Stomach (tissue), 9 donors: ENCODE measurements around the gene PTPRG. TPM values are rescaled to one million over a fixed set of nuclear protein-coding genes. Genes with fewer than 3 reads are reported as not detected.

Source experiments
- DNase-seq, 2 donors: peaks; one replicate each; pipeline versions ENCODE4 v3.0.0 to v3.0.0-alpha.2; 2013 to 2019
- H3K27ac ChIP-seq, 5 donors: fragments of 200-600 bp in 4 of 5; sonication (generic) in 4 of 5; one replicate each; pipeline ENCODE4 v1.5.1; 2013 to 2019; ENCODE audit warnings: mild to moderate bottlenecking in 1 of 5, moderate library complexity in 1 of 5
- H3K27me3 ChIP-seq, 3 donors: fragments of 200-600 bp; sonication (generic); one replicate each; pipeline ENCODE4 v1.5.1; 2017 to 2019; ENCODE audit warnings: mixed run types in 1 of 3
- H3K36me3 ChIP-seq, 4 donors: fragments of 200-600 bp; sonication (generic); 1 replicate in 3 of 4; 2 replicates in 1 of 4; pipeline ENCODE4 v1.5.1; 2016 to 2019
- H3K4me1 ChIP-seq, 4 donors: fragments of 200-600 bp; sonication (generic); one replicate each; pipeline ENCODE4 v1.5.1; 2016 to 2019
- H3K4me3 ChIP-seq, 4 donors: fragments of 200-600 bp; sonication (generic) in 3 of 4; one replicate each; pipeline ENCODE4 v1.5.1; 2016 to 2019; ENCODE audit warnings: mild to moderate bottlenecking in 1 of 4
- H3K9me3 ChIP-seq, 4 donors: fragments of 200-600 bp; sonication (generic); one replicate each; pipeline ENCODE4 v1.5.1; 2016 to 2019
- EP300 ChIP-seq: sonication (generic); formaldehyde crosslinking; IDR thresholded peaks from one replicate; pipeline ENCODE4 v1.6.1; 2017; ENCODE audit warnings: antibody characterized with exemption
- POLR2A ChIP-seq, 4 donors: fragments of 450-650 bp; IDR thresholded peaks; one replicate each; pipeline ENCODE4 v1.6.1; 2016; ENCODE audit warnings: antibody characterized with exemption in 4 of 4, control low read depth in 2 of 4, mild to moderate bottlenecking in 1 of 4, moderate library complexity in 1 of 4
- POLR2AphosphoS5 ChIP-seq, 3 donors: sonication (generic); formaldehyde crosslinking; IDR thresholded peaks; one replicate each; pipeline ENCODE4 v1.6.1; 2016; ENCODE audit warnings: antibody characterized with exemption in 3 of 3
- WGBS, 5 donors: extraction: QIAGEN DNeasy Blood & Tissue Kit in 3 of 5; methylation state at CpG; one replicate each; pipeline versions ENCODE4 v1.1.5 to v1.1.7; 2013 to 2018; 5-methylcytosine and 5-hydroxymethylcytosine counted together
- intact Hi-C: fragments of 100-400 bp; cut with DNase I; formaldehyde crosslinking; loops from one replicate; pipeline ENCODE4 v1.15.1; 2023; ENCODE audit warnings: low total_unique reads
- polyA plus RNA-seq, 3 donors: library from polyadenylated mRNA; stranded (reverse); fragments of 200-250 nt; gene quantifications; one replicate each; pipeline ENCODE4 v1.2.3, GENCODE V29; 2013
- total RNA-seq, 5 donors: library from RNA; depleted of rRNA; stranded (reverse); fragments of >200 nt; gene quantifications; one replicate each; pipeline versions ENCODE4 v1.1.0 to v1.2.3, GENCODE V29; 2014 to 2016
- TF ChIP-seq, protein P1 (sequence below), 7 experiments: fragments of 450-650 bp in 4 of 7; fragments of 200-600 bp in 3 of 7; sonication (generic) in 3 of 7; IDR thresholded peaks; one replicate each; pipeline ENCODE4 v1.5.1; 2016 to 2019; ENCODE audit warnings: antibody characterized with exemption in 7 of 7, control low read depth in 2 of 7, mild to moderate bottlenecking in 1 of 7
- donor health status: healthy with polysubstance abuse.
- donor health status: Bipolar disorder and iron deficiency.
- donor health status: healthy.

The PTPRG gene
- total and polyA plus RNA-seq, 8 donors, result 2.4 to 96.0 (median 22.0) TPM

DNA sequence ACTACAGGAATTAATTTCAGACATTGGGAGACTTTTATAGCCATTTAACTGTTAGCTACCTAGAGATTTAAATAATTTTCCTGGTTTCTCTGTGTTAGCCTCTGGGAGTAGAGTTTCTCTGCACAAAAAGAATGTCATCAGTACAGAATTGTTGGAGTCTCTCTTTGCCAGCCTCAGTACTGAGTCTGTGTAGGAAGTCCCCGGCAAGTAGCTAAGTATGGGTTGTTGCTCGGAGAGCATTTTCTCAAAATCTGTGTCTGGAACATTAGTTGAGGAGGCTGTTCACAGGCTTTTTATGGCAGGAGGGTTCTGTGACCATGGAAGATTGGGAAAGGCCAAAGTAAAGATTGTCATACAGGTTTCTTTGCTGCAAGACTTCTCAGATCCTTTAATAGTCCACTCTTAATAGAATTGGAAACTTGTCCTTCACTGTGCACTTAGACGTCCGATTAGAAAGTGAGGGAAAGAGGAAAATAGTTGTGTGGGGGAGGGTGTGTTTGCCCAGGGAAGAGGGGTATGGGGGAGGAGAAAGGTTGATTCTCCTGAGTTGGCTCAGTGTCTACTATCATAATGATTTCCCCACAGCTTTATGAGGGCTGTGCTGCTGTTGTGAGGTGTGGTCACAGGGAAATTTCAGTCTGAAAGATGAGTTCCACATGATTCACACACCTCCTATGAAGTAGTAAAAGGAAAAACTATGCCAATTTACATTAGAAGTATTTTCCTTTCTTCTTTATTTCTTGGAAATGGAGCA is 207.1 kb downstream of the PTPRG start:
- intact Hi-C loops, result no loop called here
- 75 to 86% (median 82%) methylated on average over 4 of the region's 4 CpGs for WGBS, 5 donors
- no peak overlapping the region for H3K4me3 ChIP-seq
- TF ChIP-seq POLR2A (IDR thresholded peaks at IDR 0.05) (no peak), POLR2AphosphoS5 (IDR thresholded peaks at IDR 0.05) (no peak), EP300 (no peak)
- TF ChIP-seq, protein P1, sequence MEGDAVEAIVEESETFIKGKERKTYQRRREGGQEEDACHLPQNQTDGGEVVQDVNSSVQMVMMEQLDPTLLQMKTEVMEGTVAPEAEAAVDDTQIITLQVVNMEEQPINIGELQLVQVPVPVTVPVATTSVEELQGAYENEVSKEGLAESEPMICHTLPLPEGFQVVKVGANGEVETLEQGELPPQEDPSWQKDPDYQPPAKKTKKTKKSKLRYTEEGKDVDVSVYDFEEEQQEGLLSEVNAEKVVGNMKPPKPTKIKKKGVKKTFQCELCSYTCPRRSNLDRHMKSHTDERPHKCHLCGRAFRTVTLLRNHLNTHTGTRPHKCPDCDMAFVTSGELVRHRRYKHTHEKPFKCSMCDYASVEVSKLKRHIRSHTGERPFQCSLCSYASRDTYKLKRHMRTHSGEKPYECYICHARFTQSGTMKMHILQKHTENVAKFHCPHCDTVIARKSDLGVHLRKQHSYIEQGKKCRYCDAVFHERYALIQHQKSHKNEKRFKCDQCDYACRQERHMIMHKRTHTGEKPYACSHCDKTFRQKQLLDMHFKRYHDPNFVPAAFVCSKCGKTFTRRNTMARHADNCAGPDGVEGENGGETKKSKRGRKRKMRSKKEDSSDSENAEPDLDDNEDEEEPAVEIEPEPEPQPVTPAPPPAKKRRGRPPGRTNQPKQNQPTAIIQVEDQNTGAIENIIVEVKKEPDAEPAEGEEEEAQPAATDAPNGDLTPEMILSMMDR (IDR thresholded peaks at IDR 0.05), result no peak
- no peaks in the 10 kb centered on the region for H3K27me3 ChIP-seq
- no peaks in the 10 kb centered on the region for H3K4me1 ChIP-seq
- H3K27ac ChIP-seq, result no peak overlapping the region
- no peaks in the 10 kb centered on the region for H3K36me3 ChIP-seq
- DNase-seq, result no peak
- H3K9me3 ChIP-seq, result no peaks in the 10 kb centered on the region

DNA sequence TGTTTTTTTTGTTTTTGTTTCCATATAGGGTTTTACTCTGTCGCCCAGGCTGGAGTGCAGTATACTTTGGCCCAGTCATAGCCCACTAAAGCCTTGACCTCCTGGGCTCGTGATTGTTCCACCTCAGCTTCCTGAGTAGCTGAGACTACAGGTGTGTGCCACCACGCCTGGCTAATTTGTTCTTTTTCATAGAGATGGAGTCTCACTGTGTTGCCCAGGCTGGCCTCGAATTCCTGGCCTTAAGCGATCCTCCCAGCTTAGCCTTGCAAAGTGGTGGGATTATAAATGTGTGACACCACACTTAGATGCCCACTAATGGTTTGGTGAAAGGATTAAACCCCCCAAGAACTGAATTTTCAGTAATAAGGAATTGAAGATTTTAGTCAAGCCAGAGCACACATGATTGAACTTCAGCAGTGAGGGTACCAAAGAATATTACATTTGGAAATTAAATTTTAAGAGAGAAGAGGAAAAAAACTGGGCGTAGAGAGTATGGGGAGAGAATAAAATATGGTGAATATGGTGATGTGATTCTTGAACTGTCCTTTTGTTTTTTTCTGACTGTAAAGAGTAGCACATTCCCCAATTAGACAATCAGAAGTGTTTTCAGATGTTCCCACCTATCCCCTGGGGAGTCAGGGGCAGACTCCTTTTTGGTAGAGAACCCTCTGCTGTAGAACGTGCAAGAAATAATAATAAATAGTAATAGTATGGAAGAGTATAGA is 208.1 kb downstream of the PTPRG start:
- peaks cover 0 to 2% (median under 1%) of the 10 kb centered on the region in 4 donors for H3K4me1 ChIP-seq
- no peaks in the 10 kb centered on the region for H3K9me3 ChIP-seq
- TF ChIP-seq POLR2AphosphoS5 (IDR thresholded peaks at IDR 0.05), result no peak
- TF ChIP-seq, protein P1 (IDR thresholded peaks at IDR 0.05), result no peak
- TF ChIP-seq POLR2A (IDR thresholded peaks at IDR 0.05), result no peak
- TF ChIP-seq EP300, result no peak
- 88 to 97% (median 91%) methylated on average over 7 of the region's 7 CpGs for WGBS, 5 donors
- H3K27ac ChIP-seq, result no peak overlapping the region
- H3K4me3 ChIP-seq, result no peak overlapping the region
- intact Hi-C loops, result no loop called here
- no peaks in the 10 kb centered on the region for H3K27me3 ChIP-seq
- no peak for DNase-seq
- H3K36me3 ChIP-seq, result no peaks in the 10 kb centered on the region

DNA sequence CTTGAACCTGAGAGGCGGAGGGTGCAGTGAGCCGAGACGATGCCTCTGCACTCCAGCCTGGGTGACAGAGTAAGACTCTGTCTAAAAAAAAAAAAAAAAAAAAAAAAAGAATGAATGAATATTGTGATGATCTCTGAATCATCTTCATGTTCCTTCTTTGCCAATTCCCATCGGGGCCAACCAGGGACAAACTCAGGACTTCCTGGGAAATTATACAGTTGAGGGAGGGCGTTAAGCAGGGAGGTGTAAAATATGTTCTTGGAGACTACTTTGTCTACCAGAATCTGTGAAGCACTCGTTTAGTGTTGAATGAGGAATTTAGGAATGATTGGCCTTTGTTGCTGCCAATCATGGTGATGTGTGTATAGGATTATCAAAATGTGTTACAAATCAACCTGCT is 210.6 kb downstream of the PTPRG start:
- WGBS, 5 donors, result 84 to 94% (median 88%) methylated on average over 6 of the region's 6 CpGs

DNA sequence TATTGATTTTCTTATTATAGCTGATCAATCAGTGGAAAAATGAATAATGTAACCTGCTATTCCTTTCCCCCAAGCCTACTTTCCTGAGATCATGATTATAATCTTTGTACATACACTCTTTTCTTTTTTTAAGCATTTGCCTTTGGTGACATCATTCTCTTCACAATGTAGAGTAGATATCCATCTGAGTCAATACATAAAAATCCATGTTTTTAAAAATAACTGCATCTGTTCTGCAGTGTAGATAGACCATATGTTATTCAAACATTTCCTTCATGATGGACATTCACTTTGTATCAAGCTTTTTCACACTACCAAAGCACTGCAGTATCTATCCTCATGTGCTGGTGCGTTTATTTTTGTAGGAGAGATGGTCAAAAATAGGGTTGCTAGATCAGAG is 211.1 kb downstream of the PTPRG start:
- Histone ChIP-seq H3K4me3 (no peak overlapping the region), H3K4me1 (peaks cover 0 to 7% (median 3%) of the 10 kb centered on the region in 4 donors), H3K9me3 (no peaks in the 10 kb centered on the region), H3K27ac (no peak overlapping the region), H3K27me3 (no peaks in the 10 kb centered on the region), H3K36me3 (no peaks in the 10 kb centered on the region)
- DNase-seq, result no peak
- intact Hi-C loops, result no loop called here
- WGBS, 5 donors, result 89 to 94% (median 91%) methylated on average over 1 of the region's 1 CpG
- TF ChIP-seq EP300 (no peak), POLR2A (IDR thresholded peaks at IDR 0.05) (no peak), POLR2AphosphoS5 (IDR thresholded peaks at IDR 0.05) (no peak)
- TF ChIP-seq, protein P1 (IDR thresholded peaks at IDR 0.05), result no peak

More for the DNA sequence above, 210.6 kb downstream of the PTPRG start:
- Histone ChIP-seq H3K4me3 (no peak overlapping the region), H3K27ac (no peak overlapping the region), H3K27me3 (no peaks in the 10 kb centered on the region), H3K36me3 (no peaks in the 10 kb centered on the region), H3K4me1 (peaks cover 0 to 7% (median 3%) of the 10 kb centered on the region in 4 donors), H3K9me3 (no peaks in the 10 kb centered on the region)
- TF ChIP-seq EP300 (no peak), POLR2A (IDR thresholded peaks at IDR 0.05) (no peak), POLR2AphosphoS5 (IDR thresholded peaks at IDR 0.05) (no peak)
- TF ChIP-seq, protein P1 (IDR thresholded peaks at IDR 0.05), result no peak
- intact Hi-C loops, result no loop called here
- DNase-seq, result no peak
